HG03103 (cell line): ENCODE results near the gene ZNF217.
"Not testable (repeated sequence)": the region's sequence is repeated elsewhere in the genome, so short reads cannot be mapped to it uniquely, and the experiment has no call there.

Source experiments
- ATAC-seq: cut with Tn5 transposase; IDR thresholded peaks from one replicate; pipeline ENCODE4 v1.9.1; 2021; ENCODE audit warnings: low read depth; ENCODE audit not compliant: unreplicated experiment

ZNF217 gene

DNA sequence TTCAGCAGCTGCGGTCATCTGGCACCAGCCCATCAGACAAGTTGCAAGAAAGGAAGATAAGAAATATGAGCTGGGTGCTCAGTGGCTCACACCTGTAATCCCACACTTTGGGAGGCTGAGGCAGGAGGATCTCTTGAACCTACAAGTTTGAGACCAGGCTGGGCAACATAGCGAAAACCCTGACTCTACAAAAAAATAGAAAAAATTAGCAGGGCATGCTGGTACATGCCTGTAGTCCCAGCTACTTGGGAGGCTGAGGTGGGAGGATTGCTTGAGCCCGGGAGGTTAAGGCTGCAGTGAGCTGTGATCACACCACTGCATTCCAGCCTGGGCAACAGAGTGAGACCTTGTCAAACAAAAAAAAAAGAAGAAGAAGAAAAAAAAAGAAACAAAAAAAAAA, 57.3 kb downstream of the ZNF217 start:
- not testable (repeated sequence) for ATAC-seq

GRCh38 chr20:53535878-53536277, 57.8 kb downstream of the ZNF217 start:
- no peak for ATAC-seq

DNA sequence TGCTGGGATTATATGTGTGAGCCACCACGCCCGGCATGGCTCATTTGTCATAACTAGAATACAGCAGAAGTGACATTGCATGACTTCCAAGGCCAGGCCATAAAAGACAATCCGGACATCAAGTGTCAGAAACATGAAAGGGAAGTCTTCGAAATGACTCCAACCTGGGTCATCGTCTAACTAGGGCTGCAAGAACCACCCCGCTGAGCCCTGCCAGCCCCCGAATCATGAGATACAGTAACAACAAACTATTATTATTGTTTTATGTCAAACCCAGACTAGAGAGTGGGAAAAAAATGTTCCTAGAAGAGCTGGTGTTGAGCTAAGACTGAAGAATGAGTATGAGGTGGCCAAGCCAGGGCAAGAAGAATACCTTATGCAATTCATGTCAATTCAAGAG, 59.6 kb downstream of the ZNF217 start:
- no peak for ATAC-seq

- no peak for ATAC-seq
Observed at GRCh38 chr20:53533500-53533899, 60.1 kb downstream of the ZNF217 start.

DNA sequence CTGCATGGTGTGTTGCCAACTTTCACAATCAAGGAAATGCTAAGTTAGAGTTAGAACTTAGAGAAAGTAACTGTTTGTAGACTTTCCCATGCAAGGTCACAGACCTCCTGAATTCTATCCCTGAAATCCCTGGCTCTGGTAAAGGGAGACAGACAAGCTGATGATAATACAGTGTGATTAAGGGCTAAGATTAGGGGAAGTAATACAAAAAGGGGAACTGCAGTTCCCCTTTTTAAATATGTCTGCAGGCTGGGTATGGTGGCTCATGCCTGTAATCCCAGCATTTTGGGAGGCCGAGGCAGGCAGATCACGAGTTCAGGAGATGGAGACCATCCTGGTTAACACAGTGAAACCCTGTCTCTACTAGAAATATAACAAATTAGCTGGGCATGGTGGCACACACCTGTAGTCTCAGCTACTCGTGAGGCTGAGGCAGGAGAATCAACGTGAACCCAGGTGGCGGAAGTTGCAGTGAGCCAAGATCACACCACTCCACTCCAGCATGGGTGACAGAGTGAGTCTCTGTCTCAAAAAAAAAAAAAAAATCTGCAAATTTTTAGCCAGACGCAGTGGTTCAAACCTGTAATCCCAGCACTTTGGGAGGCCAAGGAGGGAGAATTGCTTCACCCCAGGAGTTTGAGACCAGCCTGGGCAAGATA, 60.9 kb downstream of the ZNF217 start:
- ATAC-seq: not testable (repeated sequence)

- ATAC-seq: no peak
Observed at GRCh38 chr20:53530440-53530839, 63.2 kb downstream of the ZNF217 start.

DNA sequence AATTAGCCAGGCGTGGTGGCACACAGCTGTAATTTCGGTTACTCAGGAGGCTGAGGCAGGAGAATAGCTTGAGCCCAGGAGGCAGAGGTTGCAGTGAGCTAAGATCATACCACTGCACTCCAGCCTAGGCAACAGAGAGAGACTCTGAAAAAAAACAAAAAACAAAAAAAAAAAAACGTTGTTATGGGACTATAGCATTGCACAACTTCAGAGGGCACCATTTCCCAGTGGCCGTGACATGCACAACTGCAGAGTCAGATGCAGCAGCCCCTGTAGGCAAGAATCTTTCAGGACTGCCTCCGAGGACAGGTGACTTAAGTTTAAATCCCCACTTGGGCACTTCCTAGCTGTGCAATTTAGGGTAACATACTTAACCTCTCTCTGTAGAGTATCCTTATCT, 64.0 kb downstream of the ZNF217 start:
- no peak for ATAC-seq

DNA sequence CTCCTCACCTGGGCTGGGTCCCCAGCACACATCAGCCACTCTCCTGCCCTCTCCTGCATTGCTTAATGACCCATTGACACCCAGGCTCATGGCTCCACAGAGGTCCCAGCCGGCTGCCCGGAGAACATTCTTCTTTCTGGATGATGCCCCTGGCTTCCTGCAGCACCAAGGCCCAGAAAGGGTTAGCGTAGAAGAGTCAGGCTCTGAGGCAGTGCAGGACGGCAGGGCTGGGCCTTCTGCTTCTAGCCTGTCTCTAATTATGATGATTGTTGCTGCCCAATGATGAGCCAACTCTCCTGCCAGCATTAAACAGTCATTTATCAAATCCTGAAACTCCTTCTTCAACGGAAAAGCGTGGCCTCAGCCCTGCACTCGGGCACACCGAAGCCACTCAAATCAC, 66.4 kb downstream of the ZNF217 start:
- no peak for ATAC-seq

DNA sequence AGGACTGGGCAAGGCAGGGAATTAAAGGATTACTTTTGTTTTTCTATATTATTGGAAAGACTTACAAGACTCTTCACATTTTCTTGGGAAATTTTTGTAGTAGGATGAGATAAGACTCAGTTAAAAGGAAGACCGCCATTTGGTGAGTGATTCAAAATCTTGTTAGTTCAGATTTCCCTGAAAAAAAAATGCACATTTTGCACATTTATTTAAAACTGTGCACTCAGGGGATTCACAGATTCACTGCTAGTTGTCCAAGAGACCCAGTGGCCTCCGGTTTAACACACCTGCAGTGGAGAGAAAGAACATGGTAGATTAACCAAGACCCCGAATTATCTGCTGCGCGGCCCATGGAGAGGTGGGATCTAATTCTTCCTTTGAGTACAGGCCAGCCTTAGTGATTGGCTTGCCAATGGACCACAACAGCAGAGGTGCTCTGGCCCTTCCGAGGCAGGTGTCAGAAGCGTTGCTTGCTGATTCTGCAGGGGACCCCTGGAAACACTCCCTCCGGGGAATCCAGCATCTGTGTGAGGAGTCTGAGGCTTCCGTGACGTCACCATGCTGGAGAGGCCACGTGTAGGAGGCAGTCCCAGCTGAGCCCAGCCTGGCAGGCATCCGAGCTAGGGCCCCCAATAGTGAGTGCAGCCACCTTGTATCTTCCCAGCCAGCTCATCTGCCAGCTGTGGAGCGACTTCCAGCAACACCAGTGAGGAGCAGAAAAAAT, 68.9 kb downstream of the ZNF217 start:
- no peak for ATAC-seq

GRCh38 chr20:53523615-53524014, 70.0 kb downstream of the ZNF217 start:
- not testable (repeated sequence) for ATAC-seq

- ATAC-seq: no peak
Observed at GRCh38 chr20:53522696-53523095, 70.9 kb downstream of the ZNF217 start.

- ATAC-seq: no peak
Observed at GRCh38 chr20:53522026-53522425, 71.6 kb downstream of the ZNF217 start.

GRCh38 chr20:53521421-53521820, 72.2 kb downstream of the ZNF217 start:
- ATAC-seq: not testable (repeated sequence)

DNA sequence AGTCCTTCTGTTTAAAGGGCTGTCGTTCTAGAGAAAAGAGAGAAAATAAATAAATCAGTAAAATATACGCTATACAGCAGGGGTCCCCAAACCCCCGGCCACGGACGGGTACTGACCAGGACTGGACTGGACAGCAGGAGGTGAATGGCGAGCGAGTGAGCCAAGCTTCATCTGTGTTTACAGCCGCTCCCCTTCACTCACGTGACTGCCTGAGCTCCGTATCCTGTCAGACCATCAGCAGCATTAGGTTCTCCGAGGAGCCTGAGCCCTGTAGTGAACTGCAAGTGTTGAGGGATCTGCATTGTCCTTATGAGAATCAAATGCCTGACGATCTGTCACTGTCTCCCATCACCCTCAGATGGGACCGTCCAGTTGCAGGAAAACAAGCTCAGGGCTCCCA, 76.5 kb downstream of the ZNF217 start:
- no peak for ATAC-seq
